SIG-M5 (cell line): ENCODE measurements around the gene SOWAHC.

Source experiments
- DNase-seq: peaks from one replicate; lab custom pipeline; 2025; lab: John Stamatoyannopoulos, UW

The SOWAHC gene

GRCh38 chr2:109646961-109647360 lies 32.8 kb downstream of the SOWAHC start:
- DNase-seq: no peak

GRCh38 chr2:109647636-109648035 lies 33.5 kb downstream of the SOWAHC start:
- DNase-seq: no peak

DNA sequence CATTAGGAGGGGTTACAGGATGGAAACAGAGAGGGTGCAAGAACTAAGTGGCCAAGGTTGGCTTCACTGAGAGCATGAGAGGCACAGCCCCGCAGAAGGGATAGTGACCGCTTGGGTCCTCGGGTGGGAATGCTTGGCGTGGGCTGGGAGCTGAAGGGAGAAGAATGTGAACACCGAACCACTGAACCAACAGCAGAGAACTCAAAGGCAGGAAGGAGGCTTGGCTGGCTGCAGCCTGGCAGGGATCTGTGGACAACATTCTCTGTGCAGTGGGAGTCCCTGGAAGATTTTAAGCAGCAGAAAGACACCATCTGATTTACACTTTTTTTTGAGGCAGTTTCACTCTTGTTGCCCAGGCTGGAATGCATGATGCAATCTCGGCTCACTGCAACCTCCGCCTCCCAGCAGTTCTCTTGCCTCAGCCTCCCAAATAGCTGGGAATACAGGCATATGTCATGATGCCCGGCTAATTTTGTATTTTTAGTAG lies 33.9 kb downstream of the SOWAHC start:
- DNase-seq: no peak

GRCh38 chr2:109649736-109650695 lies 35.9 kb downstream of the SOWAHC start:
- no peak for DNase-seq

DNA sequence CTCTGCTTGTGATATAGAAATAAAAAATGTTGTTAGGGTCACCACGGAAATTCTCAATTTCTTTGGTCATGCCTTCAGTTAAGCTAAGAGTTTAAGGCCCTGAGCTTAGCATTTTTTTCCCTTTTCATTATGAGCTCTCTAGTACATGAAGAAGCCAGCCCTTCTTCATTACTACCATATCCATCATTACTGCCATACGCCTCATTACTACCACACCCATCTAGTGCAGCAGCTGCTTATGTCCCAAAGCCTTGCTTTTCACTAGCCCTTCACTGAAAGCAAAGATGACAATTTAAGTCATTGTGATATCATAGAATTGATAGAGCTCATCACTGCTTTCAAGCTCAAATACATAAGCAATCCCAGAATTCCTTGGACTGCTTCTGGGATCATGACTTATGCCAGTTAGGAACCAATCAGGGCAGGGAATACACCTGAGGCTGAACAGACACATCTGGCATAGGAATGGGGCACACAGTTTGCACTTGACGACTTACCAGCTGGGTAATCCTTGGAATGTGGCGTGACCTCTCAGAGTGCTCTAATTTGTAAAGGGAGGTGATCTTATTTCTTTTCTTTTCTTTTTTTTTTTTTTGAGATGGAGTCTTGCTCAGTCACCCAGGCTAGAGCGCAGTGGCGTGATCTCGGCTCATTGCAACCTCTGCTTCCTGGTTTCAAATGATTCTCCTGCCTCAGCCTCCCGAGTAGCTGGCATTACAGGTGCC lies 40.3 kb downstream of the SOWAHC start:
- no peak for DNase-seq

- no peak for DNase-seq
These were observed 41.1 kb downstream of the SOWAHC start for GRCh38 chr2:109655287-109655686.

- DNase-seq: no peak
These were observed 45.4 kb downstream of the SOWAHC start for GRCh38 chr2:109659396-109660045.

DNA sequence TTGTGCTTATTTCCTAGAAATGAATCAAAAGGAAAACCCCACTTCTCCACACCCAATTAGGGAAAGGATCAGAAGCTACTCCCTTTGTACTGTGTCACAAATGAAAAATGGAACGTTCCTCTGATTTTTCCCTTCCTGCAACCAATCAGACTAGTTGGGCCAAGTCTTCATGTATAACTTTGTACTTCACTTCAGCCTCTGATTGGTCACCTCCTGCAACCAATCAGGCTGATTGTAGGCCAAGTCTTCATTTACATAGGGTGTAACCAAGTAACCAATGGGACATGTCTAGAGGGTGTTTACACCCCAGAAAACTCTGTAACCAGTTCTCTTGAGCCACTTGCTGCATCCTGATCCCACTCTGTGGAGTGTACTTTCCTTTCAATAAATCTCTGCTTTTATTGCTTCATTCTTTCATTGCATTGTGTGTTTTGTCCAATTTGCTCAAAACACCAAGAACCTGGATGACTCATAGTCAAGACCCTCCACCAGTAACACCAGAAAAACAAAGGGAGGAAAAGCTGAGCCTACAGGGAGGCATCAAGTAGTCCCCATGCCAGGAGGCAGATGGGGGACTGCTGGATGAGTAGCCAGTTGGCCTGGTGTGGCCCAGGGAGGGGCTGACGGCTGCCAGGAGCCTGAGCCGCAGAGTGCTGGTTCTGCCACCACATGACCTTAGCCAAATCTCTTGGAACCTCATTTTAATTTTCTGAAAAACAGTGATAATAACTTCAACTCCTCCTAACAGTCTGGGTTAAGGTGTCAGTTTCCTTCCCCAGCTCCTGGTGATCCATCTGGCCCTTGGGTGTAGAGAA lies 46.1 kb downstream of the SOWAHC start:
- no peak for DNase-seq

- DNase-seq: no peak
These were observed 48.7 kb downstream of the SOWAHC start for GRCh38 chr2:109662889-109663288.

GRCh38 chr2:109663721-109664120 lies 49.6 kb downstream of the SOWAHC start:
- DNase-seq: no peak

DNA sequence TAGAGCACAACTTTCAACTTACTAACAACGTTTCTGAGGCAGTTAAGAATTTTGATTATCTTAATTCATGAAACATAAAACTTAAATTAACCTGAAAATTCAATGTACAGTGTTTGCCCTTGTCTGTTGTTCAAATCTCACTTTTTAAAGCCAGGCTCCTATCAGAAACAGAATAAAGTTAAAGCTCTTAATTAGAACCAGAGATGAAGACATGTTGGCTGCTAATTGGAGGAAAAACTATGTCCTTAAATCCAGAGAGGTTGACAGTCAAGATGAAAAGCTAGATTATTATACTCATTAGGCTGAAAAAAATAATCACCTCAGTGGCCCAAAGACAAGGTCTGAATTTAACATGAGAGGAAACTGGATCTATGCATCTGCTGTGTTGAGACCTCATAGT lies 52.3 kb downstream of the SOWAHC start:
- no peak for DNase-seq
